Ovary (tissue), 9 donors: ENCODE data around the gene RGS5. TPM values are rescaled to one million over a fixed set of nuclear protein-coding genes. Genes with fewer than 3 reads are reported as not detected.

ENCODE experiments used
- DNase-seq, 5 donors: peaks; one replicate each; pipeline ENCODE4 v3.0.0-alpha.2; 2019 to 2020
- H3K27ac ChIP-seq, 2 donors: fragments of 200-600 bp; one replicate each; pipeline versions ENCODE4 v1.5.1 to v1.8.0; 2019 to 2022
- H3K27me3 ChIP-seq: fragments of 200-600 bp; one replicate; pipeline ENCODE4 v1.8.0; 2022
- H3K36me3 ChIP-seq: fragments of 200-600 bp; sonication (generic); one replicate; pipeline ENCODE4 v1.5.1; 2019
- H3K4me1 ChIP-seq: one replicate; pipeline ENCODE4 v1.8.1; 2013; ENCODE audit warnings: mild to moderate bottlenecking, moderate library complexity; ENCODE audit not compliant: insufficient read depth
- H3K4me3 ChIP-seq: fragments of 200-600 bp; sonication (generic); one replicate; pipeline ENCODE4 v1.5.1; 2017
- H3K9me3 ChIP-seq, 2 donors: fragments of 200-600 bp in 1 of 2; sonication (generic) in 1 of 2; one replicate each; pipeline versions ENCODE4 v1.5.1 to v1.8.1; 2013 to 2019; ENCODE audit warnings: mild to moderate bottlenecking in 1 of 2, moderate library complexity in 1 of 2
- EP300 ChIP-seq: sonication (generic); formaldehyde crosslinking; IDR thresholded peaks from one replicate; pipeline ENCODE4 v1.6.1; 2017; ENCODE audit warnings: antibody characterized with exemption
- POLR2A ChIP-seq: fragments of 450-650 bp; IDR thresholded peaks from one replicate; pipeline ENCODE4 v1.6.1; 2017; ENCODE audit warnings: antibody characterized with exemption, mild to moderate bottlenecking, moderate library complexity
- WGBS, 3 donors: extraction: QIAGEN DNeasy Blood & Tissue Kit in 1 of 3; methylation state at CpG; one replicate each; pipeline versions ENCODE4 v1.1.5 to v1.1.7; 2013 to 2017; 5-methylcytosine and 5-hydroxymethylcytosine counted together
- intact Hi-C, 4 donors: fragments of 100-400 bp; cut with DNase I; formaldehyde crosslinking; loops; one replicate each; pipeline versions ENCODE4 v1.11.0 to v1.15.1; 2022 to 2023
- polyA plus RNA-seq, 2 donors: library from polyadenylated mRNA; stranded (reverse); fragments of 200-250 nt in 1 of 2; fragments of 350-450 nt in 1 of 2; fragmentation: Illumina TruSeq in 1 of 2; extraction: RNeasy Lipid Tissue Mini Kit (QIAGEN cat#74804) in 1 of 2; gene quantifications; one replicate each; pipeline ENCODE4 v1.2.3, GENCODE V29; 2013 to 2014
- total RNA-seq, 7 donors: library from RNA; depleted of rRNA in 2 of 7; stranded (reverse); fragments of >200 nt in 2 of 7; fragmentation: NEBNext Ultra II Directional in 3 of 7; extraction: Animal tissue kit (Norgen Biotek cat#: 25700) in 3 of 7; gene quantifications; one replicate each; pipeline versions ENCODE4 v1.1.0 to v1.2.4, GENCODE V29; 2016 to 2023
- TF ChIP-seq, protein P1 (sequence below), 3 donors: fragments of 450-650 bp in 2 of 3; fragments of 200-600 bp in 1 of 3; IDR thresholded peaks; one replicate each; pipeline versions ENCODE4 v1.5.1 to v1.8.0; 2016 to 2022; ENCODE audit warnings: antibody characterized with exemption in 3 of 3, mild to moderate bottlenecking in 1 of 3
- donor health status: DM: no; HTN: no; CAD: no; lungs with moderate emphysema.
- donor health status: DM: no; HTN: no; CAD: no.
- donor health status: Bipolar disorder and iron deficiency.
- donor health status: DM: yes; HTN: yes; CAD: no.
- donor health status: DM: no; HTN: no; CAD: no.
- donor health status: DM: yes; HTN: yes; CAD: no.

Gene RGS5
- total and polyA plus RNA-seq, 9 donors = 12.2 to 157 (median 44.2) TPM

DNA sequence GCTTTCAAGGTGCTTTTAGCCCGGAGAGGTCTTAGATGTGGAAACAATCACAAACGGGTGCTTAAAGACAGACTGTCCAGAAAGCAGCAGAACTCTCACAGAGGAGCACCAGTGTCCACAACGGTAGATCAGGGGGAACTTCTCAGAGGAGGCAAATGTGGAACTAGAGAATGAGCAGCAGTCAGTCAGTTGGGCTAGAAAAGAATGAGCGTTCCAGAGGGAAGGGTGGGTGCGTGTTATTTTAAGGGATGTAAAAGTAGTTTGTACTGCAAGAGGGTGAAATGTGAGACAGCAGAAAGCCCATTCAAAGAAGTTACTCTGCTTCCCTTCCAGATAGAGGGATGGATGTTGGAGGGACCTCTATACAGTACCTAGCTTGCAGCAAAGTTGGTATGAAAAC is 30.9 kb downstream of the RGS5 start:
- peaks cover 1% of the 10 kb centered on the region for H3K4me1 ChIP-seq
- intact Hi-C loops = no loop called here
- no peaks in the 10 kb centered on the region for H3K9me3 ChIP-seq
- DNase-seq = no peak
- H3K27ac ChIP-seq = no peak overlapping the region
- TF ChIP-seq, protein P1, sequence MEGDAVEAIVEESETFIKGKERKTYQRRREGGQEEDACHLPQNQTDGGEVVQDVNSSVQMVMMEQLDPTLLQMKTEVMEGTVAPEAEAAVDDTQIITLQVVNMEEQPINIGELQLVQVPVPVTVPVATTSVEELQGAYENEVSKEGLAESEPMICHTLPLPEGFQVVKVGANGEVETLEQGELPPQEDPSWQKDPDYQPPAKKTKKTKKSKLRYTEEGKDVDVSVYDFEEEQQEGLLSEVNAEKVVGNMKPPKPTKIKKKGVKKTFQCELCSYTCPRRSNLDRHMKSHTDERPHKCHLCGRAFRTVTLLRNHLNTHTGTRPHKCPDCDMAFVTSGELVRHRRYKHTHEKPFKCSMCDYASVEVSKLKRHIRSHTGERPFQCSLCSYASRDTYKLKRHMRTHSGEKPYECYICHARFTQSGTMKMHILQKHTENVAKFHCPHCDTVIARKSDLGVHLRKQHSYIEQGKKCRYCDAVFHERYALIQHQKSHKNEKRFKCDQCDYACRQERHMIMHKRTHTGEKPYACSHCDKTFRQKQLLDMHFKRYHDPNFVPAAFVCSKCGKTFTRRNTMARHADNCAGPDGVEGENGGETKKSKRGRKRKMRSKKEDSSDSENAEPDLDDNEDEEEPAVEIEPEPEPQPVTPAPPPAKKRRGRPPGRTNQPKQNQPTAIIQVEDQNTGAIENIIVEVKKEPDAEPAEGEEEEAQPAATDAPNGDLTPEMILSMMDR (IDR thresholded peaks at IDR 0.05) = no peak
- TF ChIP-seq EP300 (no peak), POLR2A (no peak)
- H3K27me3 ChIP-seq = no peaks in the 10 kb centered on the region
- 16 to 39% (median 25%) methylated on average over 5 of the region's 5 CpGs for WGBS, 3 donors
- no peak overlapping the region for H3K4me3 ChIP-seq
- H3K36me3 ChIP-seq = no peaks in the 10 kb centered on the region

DNA sequence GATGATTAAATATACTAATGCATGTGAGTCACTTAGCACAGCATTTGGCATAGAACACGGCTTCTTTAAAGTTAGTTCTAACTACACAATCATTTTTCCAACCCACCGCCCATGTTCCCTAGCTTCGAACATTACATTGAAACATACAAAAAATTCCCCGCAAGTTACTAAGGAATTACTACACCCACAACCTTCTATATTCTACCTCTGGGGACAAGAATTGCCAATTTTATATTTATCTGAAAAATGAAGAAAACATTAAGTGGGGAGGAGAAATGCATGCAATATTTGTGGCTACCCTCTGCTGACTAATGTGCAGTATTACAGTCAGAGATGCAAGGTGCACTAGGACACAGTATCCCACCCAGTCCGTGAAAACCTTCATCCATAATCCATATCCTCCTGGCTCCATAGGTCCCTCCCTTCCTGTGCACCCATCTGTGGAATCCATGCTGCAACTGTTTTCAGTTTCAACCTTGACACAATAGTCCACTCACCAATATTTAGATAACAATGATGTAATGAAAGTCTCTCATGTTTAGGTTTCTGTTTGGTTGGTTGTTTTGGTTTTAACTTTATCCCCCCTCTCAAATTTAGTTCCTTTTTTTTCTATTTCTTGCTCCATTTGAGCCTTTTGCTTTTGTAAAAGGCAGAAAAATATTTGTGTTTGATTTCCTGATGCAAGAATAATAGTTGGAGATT is 31.6 kb downstream of the RGS5 start:
- H3K36me3 ChIP-seq = no peaks in the 10 kb centered on the region
- no peak overlapping the region for H3K27ac ChIP-seq
- TF ChIP-seq, protein P1 (IDR thresholded peaks at IDR 0.05) = no peak
- TF ChIP-seq EP300 (no peak), POLR2A (no peak)
- WGBS, 3 donors = 42 to 58% (median 45%) methylated on average over 5 of the region's 5 CpGs
- no peak overlapping the region for H3K4me3 ChIP-seq
- DNase-seq = no peak
- no peaks in the 10 kb centered on the region for H3K9me3 ChIP-seq
- H3K27me3 ChIP-seq = no peaks in the 10 kb centered on the region
- peaks cover 1% of the 10 kb centered on the region for H3K4me1 ChIP-seq
- intact Hi-C loops = no loop called here

DNA sequence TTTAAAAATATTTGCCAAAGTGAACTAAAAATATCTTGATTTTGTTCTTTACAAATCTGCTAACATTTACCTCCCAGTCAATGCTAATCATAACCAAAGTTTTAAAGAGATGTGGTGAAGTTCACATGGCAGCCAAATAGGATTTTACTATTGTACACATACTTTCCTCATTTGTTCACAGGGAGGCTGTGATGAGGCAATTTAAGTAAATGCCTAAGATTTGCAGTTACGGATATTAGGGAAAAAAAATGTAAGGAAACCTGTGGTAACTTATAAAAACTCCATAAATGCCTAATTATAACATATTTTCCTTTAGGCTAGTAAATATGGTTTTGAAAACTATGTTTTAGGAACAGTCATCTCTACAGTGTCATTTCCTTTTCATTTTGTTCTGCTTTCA is 32.4 kb downstream of the RGS5 start:
- H3K4me1 ChIP-seq = peaks cover 1% of the 10 kb centered on the region
- H3K4me3 ChIP-seq = no peak overlapping the region
- H3K27me3 ChIP-seq = no peaks in the 10 kb centered on the region
- H3K36me3 ChIP-seq = no peaks in the 10 kb centered on the region
- H3K27ac ChIP-seq = no peak overlapping the region
- 54 to 81% (median 56%) methylated on average over 1 of the region's 1 CpG for WGBS, 3 donors
- intact Hi-C loops = no loop called here
- no peak for DNase-seq
- no peak for TF ChIP-seq EP300
- no peak for TF ChIP-seq POLR2A
- TF ChIP-seq, protein P1 (IDR thresholded peaks at IDR 0.05) = no peak
- no peaks in the 10 kb centered on the region for H3K9me3 ChIP-seq

DNA sequence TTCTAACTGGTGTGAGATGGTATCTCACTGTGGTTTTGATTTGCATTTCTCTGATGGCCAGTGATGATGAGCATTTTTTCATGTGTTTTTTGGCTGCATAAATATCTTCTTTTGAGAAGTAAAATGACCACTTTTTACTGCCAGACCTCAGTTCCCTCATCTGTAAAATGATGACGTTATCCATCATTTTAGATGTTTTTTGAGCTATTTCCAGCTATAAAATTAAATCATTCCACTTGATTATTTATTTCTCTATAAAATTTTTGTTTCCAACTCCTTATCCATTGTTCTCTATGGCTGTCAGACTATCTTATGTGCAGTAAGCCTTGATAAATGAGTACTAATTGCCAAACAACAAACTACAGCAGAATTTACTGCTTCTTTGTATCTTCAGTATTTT is 33.2 kb downstream of the RGS5 start:
- H3K4me3 ChIP-seq = no peak overlapping the region
- H3K4me1 ChIP-seq = peaks cover 1% of the 10 kb centered on the region
- TF ChIP-seq, protein P1 (IDR thresholded peaks at IDR 0.05) = no peak
- TF ChIP-seq POLR2A (no peak), EP300 (no peak)
- no peak for DNase-seq
- intact Hi-C loops = no loop called here
- no peaks in the 10 kb centered on the region for H3K27me3 ChIP-seq
- H3K27ac ChIP-seq = no peak overlapping the region
- no peaks in the 10 kb centered on the region for H3K36me3 ChIP-seq
- 76 to 89% (median 79%) methylated on average over 1 of the region's 1 CpG for WGBS, 3 donors
- no peaks in the 10 kb centered on the region for H3K9me3 ChIP-seq
